ENCODE measurements around the gene ZNF132. TPM values are rescaled to one million over a fixed set of nuclear protein-coding genes. Genes with fewer than 3 reads are reported as not detected.

ZNF132 gene
- 5.5 and 6.7 TPM in 2 replicates for total RNA-seq

GRCh38 chr19:58439576-58440554, at the start of gene ZNF132:
TSS of gene ZNF132 (minus strand) at chr19:58440153. CDS start at chr19:58439821, 332 bp downstream.

GRCh38 chr19:58475714-58476497, 36.0 kb upstream of the ZNF132 start, which contains the start of gene ZNF446:
TSS of gene ZNF446 (plus strand) at chr19:58476352. CDS start at chr19:58477219, 867 bp downstream.

GRCh38 chr19:58466760-58467589, 27.0 kb upstream of the ZNF132 start, which contains the start of gene ZNF324:
TSS of gene ZNF324 (plus strand) at chr19:58467080. CDS start at chr19:58469186, 2,106 bp downstream.

GRCh38 chr19:58451358-58452101, 11.6 kb upstream of the ZNF132 start, which contains the start of gene ZNF324B:
TSS of gene ZNF324B (plus strand) at chr19:58451622. CDS start at chr19:58453702, 2,080 bp downstream.

DNA sequence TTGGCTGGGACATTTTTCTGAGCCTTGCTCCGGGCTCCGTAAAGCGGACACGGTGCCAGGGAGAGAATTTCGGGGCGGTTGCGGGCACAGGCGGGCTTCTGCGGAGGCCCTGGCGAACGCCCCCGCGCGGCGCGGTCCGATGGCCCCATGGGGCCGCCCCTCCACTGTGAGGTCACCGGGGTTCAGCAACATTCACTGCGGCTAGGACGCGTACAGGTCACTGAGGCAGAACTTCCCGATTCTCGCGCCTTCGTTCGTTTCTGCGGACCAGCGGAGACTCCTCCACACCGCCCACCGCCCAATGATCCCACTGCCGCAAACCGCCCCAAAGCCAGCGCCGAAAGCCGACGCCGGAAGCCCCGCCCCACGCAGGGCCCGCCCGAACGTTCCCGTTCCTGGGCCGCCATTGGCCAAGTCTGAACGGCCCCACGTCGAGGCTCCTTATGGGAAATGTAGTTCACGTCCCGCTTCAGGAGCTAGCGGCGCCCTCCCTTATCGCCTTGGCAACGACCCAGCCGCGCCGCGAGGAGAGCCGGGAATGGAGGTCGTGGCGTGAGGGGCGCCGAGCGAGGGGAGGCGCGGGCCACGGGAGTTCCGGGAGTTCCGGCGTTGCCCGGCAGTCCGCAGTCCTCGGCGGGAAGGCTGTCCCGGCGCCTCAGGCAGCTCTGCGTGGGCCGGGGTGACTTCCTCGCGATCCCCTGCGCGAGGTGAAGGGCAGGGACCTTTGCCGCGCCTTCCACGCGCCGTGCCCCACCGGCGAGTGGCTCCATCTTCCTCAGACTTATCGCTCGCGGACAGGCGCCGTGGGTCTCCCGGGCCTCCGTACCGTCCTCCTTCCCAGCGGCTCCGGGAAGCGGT, 31.6 kb downstream of the ZNF132 start, which contains the start of gene ZNF584:
Gene ZNF584 (plus strand): TSS at position 498 of the 858 bp plus-strand sequence. CDS start 499 bp downstream, outside the sequence.

GRCh38 chr19:58395220-58395978, 44.6 kb downstream of the ZNF132 start, which contains the start of gene RNF225:
TSS of gene RNF225 (plus strand) at chr19:58395656. CDS start at chr19:58396090, 434 bp downstream.

DNA sequence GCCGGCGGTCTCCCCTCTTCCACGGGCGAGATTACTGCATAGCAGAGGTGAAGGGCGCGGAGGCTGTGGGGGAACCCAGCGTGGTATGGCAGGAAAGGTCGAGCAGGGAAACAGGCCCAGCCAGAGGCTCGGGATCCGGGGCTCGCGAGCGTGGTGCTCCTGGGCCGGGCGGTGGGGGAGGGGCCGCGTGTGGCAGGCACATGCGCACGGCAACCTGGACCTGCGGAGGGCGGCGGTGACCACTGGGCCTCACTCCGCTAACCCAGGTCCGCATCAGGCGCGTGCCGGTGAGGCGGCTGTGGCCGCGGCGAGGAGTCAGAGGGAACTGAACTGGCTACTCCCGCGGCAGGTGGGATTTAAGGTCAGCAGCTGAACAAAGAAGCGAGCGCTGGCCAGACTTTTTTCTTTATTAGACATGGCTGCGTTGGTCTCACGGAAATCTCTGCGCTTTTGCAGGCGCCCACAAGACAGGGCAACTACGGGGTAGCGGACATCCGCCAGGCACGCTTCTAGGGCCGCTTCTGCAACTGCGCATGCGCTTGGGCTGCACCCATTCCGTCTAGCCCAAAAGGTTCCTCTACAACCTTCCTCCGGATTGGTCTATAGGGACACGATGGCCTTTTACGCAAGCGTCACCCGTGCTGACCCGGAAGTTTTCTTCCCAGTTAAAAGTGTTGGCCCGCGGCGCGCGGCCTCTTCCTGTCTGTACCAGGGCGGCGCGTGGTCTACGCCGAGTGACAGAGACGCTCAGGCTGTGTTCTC, 53.2 kb downstream of the ZNF132 start, which contains the start of gene RPS5:
Gene RPS5 (plus strand): TSS at position 694 of the 762 bp plus-strand sequence. CDS start 869 bp downstream, outside the sequence.

Small RNAs within 50 kb of the gene (small RNA-seq; reads per million reads assigned to genes)
- gene MIR4754 (0.49 reads per million), gene RNU6-1337P (not detected)

Other genes starting within 250 kb of the ZNF132 start
- gene ZNF544, start 211.2 kb downstream of the ZNF132 start, total RNA-seq, result 54.0 and 61.5 TPM in 2 replicates
- 6.9 and 8.0 TPM in 2 replicates for gene ZNF8, start 161.2 kb downstream of the ZNF132 start, total RNA-seq
- gene ERVK3-1, start 134.8 kb downstream of the ZNF132 start, total RNA-seq, result 27.4 and 28.0 TPM in 2 replicates
- gene ZSCAN22, start 113.2 kb downstream of the ZNF132 start, total RNA-seq, result 2.9 and 3.2 TPM in 2 replicates
- 1.0 and 3.6 TPM in 2 replicates for gene A1BG, start 86.7 kb downstream of the ZNF132 start, total RNA-seq
- gene ZNF497, start 77.4 kb downstream of the ZNF132 start, total RNA-seq, result 0.36 and 0.40 TPM in 2 replicates
- 0.57 and 1.2 TPM in 2 replicates for gene ZNF837, start 59.1 kb downstream of the ZNF132 start, total RNA-seq
- 1,068 and 1,110 TPM in 2 replicates for gene RPS5, start 52.9 kb downstream of the ZNF132 start, total RNA-seq
- gene RNF225, start 44.5 kb downstream of the ZNF132 start, total RNA-seq, result 0.14 and 0.27 TPM in 2 replicates
- 10.0 and 14.0 TPM in 2 replicates for gene ZNF584, start 31.5 kb downstream of the ZNF132 start, total RNA-seq
- gene ZNF324B, start 11.5 kb upstream of the ZNF132 start, total RNA-seq, result 6.8 and 8.8 TPM in 2 replicates
- 11.2 and 12.8 TPM in 2 replicates for gene ZNF324, start 26.9 kb upstream of the ZNF132 start, total RNA-seq
- gene ZNF446, start 36.2 kb upstream of the ZNF132 start, total RNA-seq, result 5.3 and 5.7 TPM in 2 replicates
- gene SLC27A5, start 71.8 kb upstream of the ZNF132 start, total RNA-seq, result 7.8 and 8.0 TPM in 2 replicates
- 7.6 and 10.2 TPM in 2 replicates for gene ZBTB45, start 79.7 kb upstream of the ZNF132 start, total RNA-seq
- gene TRIM28, start 103.9 kb upstream of the ZNF132 start, total RNA-seq, result 362 and 396 TPM in 2 replicates
- 60.3 and 83.4 TPM in 2 replicates for gene CHMP2A, start 115.0 kb upstream of the ZNF132 start, total RNA-seq
- 75.3 TPM in 2 replicates for gene UBE2M, start 118.5 kb upstream of the ZNF132 start, total RNA-seq
- 14.1 and 14.9 TPM in 2 replicates for gene MZF1, start 133.2 kb upstream of the ZNF132 start, total RNA-seq